HG03025 (cell line): ENCODE data around the gene MUC13.
"Not testable (repeated sequence)": the region's sequence is repeated elsewhere in the genome, so short reads cannot be mapped to it uniquely, and the experiment has no call there.

Source experiments
- ATAC-seq: cut with Tn5 transposase; IDR thresholded peaks from one replicate; pipeline ENCODE4 v1.9.1; 2021; ENCODE audit warnings: mild to moderate bottlenecking, moderate library complexity; ENCODE audit not compliant: unreplicated experiment, low FRiP score

The MUC13 gene

GRCh38 chr3:124934577-124934976, at the start of gene MUC13:
Gene MUC13, minus strand, starts transcription at chr3:124934751. Its CDS starts 39 bp downstream, at chr3:124934712.
- ATAC-seq = no peak

- ATAC-seq = no peak
Measured at GRCh38 chr3:124982855-124983254, 48.3 kb upstream of the MUC13 start.

- no peak for ATAC-seq
Measured at GRCh38 chr3:124981472-124981871, 46.9 kb upstream of the MUC13 start.

- ATAC-seq = no peak
Measured at GRCh38 chr3:124978627-124979026, 44.1 kb upstream of the MUC13 start.

- no peak for ATAC-seq
Measured at GRCh38 chr3:124976383-124976782, 41.8 kb upstream of the MUC13 start.

GRCh38 chr3:124974691-124975090, 40.1 kb upstream of the MUC13 start:
- no peak for ATAC-seq

GRCh38 chr3:124973290-124973689, 38.7 kb upstream of the MUC13 start:
- no peak for ATAC-seq

GRCh38 chr3:124972457-124972856, 37.9 kb upstream of the MUC13 start:
- ATAC-seq = no peak

- no peak for ATAC-seq
Measured at GRCh38 chr3:124969963-124970722, 35.6 kb upstream of the MUC13 start.

GRCh38 chr3:124969190-124969589, 34.6 kb upstream of the MUC13 start:
- ATAC-seq = no peak

- ATAC-seq = no peak
Measured at GRCh38 chr3:124967964-124968363, 33.4 kb upstream of the MUC13 start.

GRCh38 chr3:124966521-124967445, 32.2 kb upstream of the MUC13 start:
- ATAC-seq = no peak

GRCh38 chr3:124965413-124965812, 30.9 kb upstream of the MUC13 start:
- no peak for ATAC-seq

GRCh38 chr3:124964387-124964786, 29.8 kb upstream of the MUC13 start:
- ATAC-seq = no peak

- ATAC-seq = no peak
Measured at GRCh38 chr3:124963755-124964154, 29.2 kb upstream of the MUC13 start.

GRCh38 chr3:124962403-124962940, 27.9 kb upstream of the MUC13 start:
- no peak for ATAC-seq

GRCh38 chr3:124960698-124961097, 26.1 kb upstream of the MUC13 start:
- no peak for ATAC-seq

- ATAC-seq = no peak
Measured at GRCh38 chr3:124960105-124960504, 25.6 kb upstream of the MUC13 start.

GRCh38 chr3:124957951-124958350, 23.4 kb upstream of the MUC13 start:
- not testable (repeated sequence) for ATAC-seq

- ATAC-seq = no peak
Measured at GRCh38 chr3:124952282-124952855, 17.8 kb upstream of the MUC13 start.
